H1 (cell line): ENCODE results near the gene CPXM1. TPM values are rescaled to one million over a fixed set of nuclear protein-coding genes. Genes with fewer than 3 reads are reported as not detected.

ENCODE experiments used
- CTCF ChIA-PET: fragments of 300-600 bp; sonication (Branson Sonifier 250); formaldehyde crosslinking; loops from one replicate; lab custom pipeline; 2021; ENCODE audit not compliant: partially characterized antibody; lab: Charles Lee
- POLR2A ChIA-PET: fragments of 300-600 bp; sonication (Branson Sonifier 250); formaldehyde crosslinking; loops from one replicate; lab custom pipeline; 2021; ENCODE audit warnings: inconsistent platforms; ENCODE audit not compliant: partially characterized antibody; lab: Charles Lee
- DNase-seq, 2 experiments: peaks; one replicate each; pipeline versions ENCODE4 v3.0.0 to v3.0.0-alpha.2; 2010 to 2022; ENCODE audit warnings: low spot score in 2 of 2, low read depth in 1 of 2, mixed read lengths in 1 of 2
- FAIRE-seq: peaks from 2 replicates; lab custom pipeline; 2011; peaks lifted over from hg19 to GRCh38; lab: Jason Lieb, UNC
- H2AFZ ChIP-seq: 2 replicates; pipeline ENCODE4 v1.8.1; 2012; ENCODE audit warnings: low read length, inconsistent platforms
- H2AK5ac ChIP-seq: 2 replicates; pipeline ENCODE4 v1.6.1; 2013; ENCODE audit warnings: low read depth, low read length
- H2BK120ac ChIP-seq: replicated peaks from 2 replicates; pipeline ENCODE3; 2013; ENCODE audit warnings: low read depth, low read length, inconsistent platforms
- H2BK12ac ChIP-seq: 2 replicates; pipeline ENCODE4 v1.6.1; 2013; ENCODE audit warnings: low read depth, low read length
- H2BK15ac ChIP-seq: 2 replicates; pipeline ENCODE4 v1.6.1; 2013; ENCODE audit warnings: low read length
- H2BK20ac ChIP-seq: 2 replicates; pipeline ENCODE4 v1.6.1; 2013; ENCODE audit warnings: low read length
- H2BK5ac ChIP-seq: 2 replicates; pipeline ENCODE4 v1.6.1; 2013; ENCODE audit warnings: low read depth, low read length
- H3K14ac ChIP-seq: 2 replicates; pipeline ENCODE4 v1.6.1; 2013; ENCODE audit warnings: inconsistent platforms; ENCODE audit not compliant: insufficient read length
- H3K18ac ChIP-seq: 2 replicates; pipeline ENCODE4 v1.6.1; 2013; ENCODE audit warnings: low read length; ENCODE audit errors: extremely low read depth
- H3K23ac ChIP-seq: 2 replicates; pipeline ENCODE4 v1.6.1; 2013; ENCODE audit warnings: inconsistent platforms; ENCODE audit not compliant: insufficient read length
- H3K23me2 ChIP-seq: 2 replicates; pipeline ENCODE4 v1.6.1; 2013; ENCODE audit warnings: low read depth, low read length
- H3K27ac ChIP-seq: 2 replicates; pipeline ENCODE4 v1.6.1; 2011; ENCODE audit warnings: low read depth, low read length, inconsistent platforms
- H3K27me3 ChIP-seq, 4 experiments: replicated peaks in 1 of 4; 1 replicate in 1 of 4; 2 replicates in 3 of 4; pipeline versions ENCODE4 v1.6.1 to v1.8.1; 2011 to 2013; ENCODE audit warnings: low read length in 3 of 4, mild to moderate bottlenecking in 3 of 4, inconsistent platforms in 2 of 4, mixed read lengths in 2 of 4, moderate library complexity in 1 of 4; ENCODE audit not compliant: control insufficient read depth in 3 of 4, insufficient read depth in 3 of 4; ENCODE audit errors: extremely low read depth in 1 of 4
- H3K36me3 ChIP-seq, 4 experiments: 2 replicates each; pipeline versions ENCODE4 v1.6.1 to v1.8.1; 2011 to 2013; ENCODE audit warnings: mild to moderate bottlenecking in 4 of 4, low read length in 3 of 4, moderate library complexity in 2 of 4, control low read depth in 1 of 4, inconsistent platforms in 1 of 4; ENCODE audit not compliant: insufficient read depth in 4 of 4, control insufficient read depth in 2 of 4
- H3K4ac ChIP-seq: replicated peaks from 2 replicates; pipeline ENCODE3; 2013; ENCODE audit warnings: low read length, low read depth, mixed read lengths, inconsistent platforms; ENCODE audit not compliant: insufficient read length
- H3K4me1 ChIP-seq, 4 experiments: replicated peaks in 1 of 4; 1 replicate in 1 of 4; 2 replicates in 3 of 4; pipeline versions ENCODE4 v1.6.1 to v1.8.1; 2011 to 2013; ENCODE audit warnings: low read length in 3 of 4, inconsistent platforms in 2 of 4, mixed read lengths in 1 of 4; ENCODE audit not compliant: insufficient read depth in 4 of 4, control insufficient read depth in 3 of 4
- H3K4me2 ChIP-seq, 2 experiments: 2 replicates each; pipeline versions ENCODE4 v1.6.1 to v1.8.1; 2011 to 2013; ENCODE audit warnings: low read depth in 2 of 2, low read length in 2 of 2, control low read depth in 1 of 2, inconsistent platforms in 1 of 2, mild to moderate bottlenecking in 1 of 2; ENCODE audit not compliant: insufficient read depth in 1 of 2
- H3K4me3 ChIP-seq, 4 experiments: fragments of 200-600, 300-600 bp in 1 of 4; sonication (generic), shearing (Covaris generic), sonication (Bioruptor Twin) in 1 of 4; 2 replicates each; pipeline versions ENCODE4 v1.5.1 to v1.8.1; 2011 to 2016; ENCODE audit warnings: low read length in 4 of 4, low read depth in 3 of 4, control low read depth in 2 of 4, inconsistent platforms in 2 of 4, mild to moderate bottlenecking in 2 of 4, mixed read lengths in 1 of 4, moderate library complexity in 1 of 4; ENCODE audit not compliant: insufficient read depth in 2 of 4; ENCODE audit errors: extremely low read depth in 1 of 4
- H3K56ac ChIP-seq: replicated peaks from 2 replicates; pipeline ENCODE3; 2013; ENCODE audit warnings: low read depth, mild to moderate bottlenecking, mixed read lengths, low read length, inconsistent platforms; ENCODE audit not compliant: insufficient read length
- H3K79me1 ChIP-seq: 2 replicates; pipeline ENCODE4 v1.6.1; 2013; ENCODE audit warnings: low read depth, low read length, control low read depth
- H3K79me2 ChIP-seq, 2 experiments: 2 replicates each; pipeline versions ENCODE4 v1.6.1 to v1.8.1; 2012 to 2013; ENCODE audit warnings: low read length in 2 of 2, mild to moderate bottlenecking in 2 of 2, inconsistent platforms in 1 of 2; ENCODE audit not compliant: insufficient read depth in 2 of 2, control insufficient read depth in 1 of 2
- H3K9ac ChIP-seq, 4 experiments: replicated peaks in 1 of 4; 1 replicate in 1 of 4; 2 replicates in 3 of 4; pipeline versions ENCODE4 v1.6.1 to v1.8.1; 2011 to 2013; ENCODE audit warnings: low read depth in 3 of 4, low read length in 3 of 4, control low read depth in 2 of 4, mild to moderate bottlenecking in 2 of 4, moderate library complexity in 2 of 4, inconsistent platforms in 1 of 4; ENCODE audit errors: extremely low read depth in 1 of 4
- H3K9me3 ChIP-seq, 2 experiments: 2 replicates each; pipeline versions ENCODE4 v1.6.1 to v1.8.1; 2012 to 2013; ENCODE audit warnings: mild to moderate bottlenecking in 2 of 2, moderate library complexity in 2 of 2, control low read depth in 1 of 2, inconsistent platforms in 1 of 2, low read depth in 1 of 2, low read length in 1 of 2, mixed read lengths in 1 of 2; ENCODE audit not compliant: insufficient read depth in 2 of 2
- H4K20me1 ChIP-seq, 2 experiments: replicated peaks in 1 of 2; 2 replicates each; pipeline versions ENCODE3 to v1.8.1; 2011 to 2013; ENCODE audit warnings: inconsistent platforms in 2 of 2, low read length in 2 of 2, mild to moderate bottlenecking in 1 of 2; ENCODE audit not compliant: insufficient read depth in 2 of 2, control insufficient read depth in 1 of 2
- H4K5ac ChIP-seq: 2 replicates; pipeline ENCODE4 v1.6.1; 2013; ENCODE audit warnings: low read length, low read depth, mixed read lengths, inconsistent platforms; ENCODE audit not compliant: insufficient read length
- H4K8ac ChIP-seq: 2 replicates; pipeline ENCODE4 v1.8.0; 2013; ENCODE audit warnings: mild to moderate bottlenecking, moderate library complexity, low read length, inconsistent platforms; ENCODE audit not compliant: insufficient read depth; ENCODE audit errors: extremely low read depth
- H4K91ac ChIP-seq: replicated peaks from 2 replicates; pipeline ENCODE3; 2013; ENCODE audit warnings: low read length, mixed read lengths, inconsistent platforms; ENCODE audit not compliant: insufficient read length
- BACH1 ChIP-seq: IDR thresholded peaks from 2 replicates; pipeline ENCODE4 v1.6.1; 2012; ENCODE audit warnings: low read length, improper control_type of control experiment
- CBX5 ChIP-seq: fragments of 300-800, 300-1000 bp; sonication (generic); IDR thresholded peaks from 2 replicates; pipeline ENCODE4 v1.7.1; 2016; ENCODE audit warnings: antibody characterized with exemption, low read length, low read depth
- CEBPB ChIP-seq: IDR thresholded peaks from 2 replicates; pipeline ENCODE4 v1.6.1; 2012; ENCODE audit warnings: low read depth, low read length
- CHD2 ChIP-seq: IDR thresholded peaks from 2 replicates; pipeline ENCODE4 v1.6.1; 2012; ENCODE audit warnings: low read length, improper control_type of control experiment
- GTF2F1 ChIP-seq: IDR thresholded peaks from 2 replicates; pipeline ENCODE4 v1.6.1; 2012; ENCODE audit warnings: low read depth, low read length, improper control_type of control experiment, borderline replicate concordance
- JUN ChIP-seq: IDR thresholded peaks from 2 replicates; pipeline ENCODE4 v1.6.1; 2011; ENCODE audit warnings: low read depth, mild to moderate bottlenecking, improper control_type of control experiment, low read length
- MAFK ChIP-seq: IDR thresholded peaks from 2 replicates; pipeline ENCODE4 v1.6.1; 2012; ENCODE audit warnings: low read depth, mild to moderate bottlenecking, improper control_type of control experiment, low read length
- POU5F1 ChIP-seq: IDR thresholded peaks from 2 replicates; pipeline ENCODE4 v1.6.1; 2011; ENCODE audit warnings: low read depth, mild to moderate bottlenecking, low read length, moderate library complexity
- SIN3A ChIP-seq, 2 experiments: IDR thresholded peaks in 1 of 2; conservative IDR thresholded peaks in 1 of 2; 2 replicates each; pipeline ENCODE4 v1.6.1; 2011 to 2012; ENCODE audit warnings: low read length in 2 of 2, improper control_type of control experiment in 1 of 2, low read depth in 1 of 2, mild to moderate bottlenecking in 1 of 2
- WGBS, 2 experiments: shearing (Covaris generic) in 1 of 2; methylation state at CpG; one replicate each; pipeline versions ENCODE4 v1.1.6 to v1.1.7; 2013 to 2015; ENCODE audit warnings: low lambda C conversion rate in 2 of 2, mixed read lengths in 2 of 2, inconsistent platforms in 1 of 2, low coverage in 1 of 2, missing lambda C conversion rate in 1 of 2; ENCODE audit not compliant: insufficient replicate concordance in 2 of 2, insufficient coverage in 1 of 2, insufficient read length in 1 of 2; ENCODE audit errors: extremely low coverage in 1 of 2, missing lambda C conversion rate in 1 of 2; 5-methylcytosine and 5-hydroxymethylcytosine counted together
- polyA plus RNA-seq, 7 experiments: library from polyadenylated mRNA; depleted of rRNA in 3 of 7; stranded (reverse) in 5 of 7; unstranded in 2 of 7; fragments of >200 nt in 5 of 7; fragments of 200-250 nt in 2 of 7; gene quantifications; 1 replicate in 5 of 7; 2 replicates in 1 of 7; 4 replicates in 1 of 7; pipeline versions ENCODE4 v1.2.1 to v1.2.3, GENCODE V29; 2011 to 2013; ENCODE audit warnings: missing spikeins in 2 of 7, mixed read lengths in 2 of 7
- total RNA-seq: library from RNA; stranded (reverse); fragmentation: NEBNext Ultra II Directional; extraction: Animal tissue kit (Norgen Biotek cat#: 25700); gene quantifications from 2 replicates; pipeline ENCODE4 v1.2.1, GENCODE V29; 2021

CPXM1 gene
- total and polyA plus RNA-seq, 2 of the 8 experiments (the other 6 are each of a cell fraction or from before 2014, with no cell fraction given) = 31.3 to 81.9 TPM

GRCh38 chr20:2778602-2779321 lies 21.7 kb downstream of the CPXM1 start:
- DNase-seq = no peak
- Histone ChIP-seq H2BK120ac (no peak overlapping the region), H3K36me3 (no peaks in the 10 kb centered on the region), H3K18ac (no peak overlapping the region), H4K20me1 (no peaks in the 10 kb centered on the region), H2BK5ac (no peak overlapping the region), H3K79me2 (no peaks in the 10 kb centered on the region), H3K4me2 (no peak overlapping the region), H2BK20ac (no peak overlapping the region), H3K56ac (no peak overlapping the region), H2BK15ac (no peak overlapping the region), H4K91ac (no peak overlapping the region), H3K9me3 (no peaks in the 10 kb centered on the region; a peak in 1 of 4 replicates), H2AK5ac (no peak overlapping the region), H4K5ac (no peak overlapping the region), H3K4me1 (no peaks in the 10 kb centered on the region), H3K14ac (no peak overlapping the region), H3K27me3 (no peaks in the 10 kb centered on the region), H2AFZ (no peak overlapping the region), H4K8ac (no peak overlapping the region), H3K23ac (no peak overlapping the region), H3K9ac (no peak overlapping the region), H3K4me3 (no peak overlapping the region), H3K27ac (no peak overlapping the region), H3K23me2 (no peaks in the 10 kb centered on the region; the same call in 1 of the 2 replicates), H3K79me1 (no peaks in the 10 kb centered on the region), H3K4ac (no peak overlapping the region), H2BK12ac (no peak overlapping the region)
- FAIRE-seq = no peak
- ChIA-PET POLR2A (interaction anchor here (1.2 to 1.6 kb wide), 2 partner anchors 22 to 125 kb away, joined by 3 to 6 read pairs; partner anchors contain the start of gene CPXM1), CTCF (interaction anchor here (0.6 to 3.5 kb wide), 7 partner anchors 10 to 90 kb away, joined by 3 to 18 read pairs (median 4); no protein-coding TSS in a partner anchor)
- no peak for TF ChIP-seq CBX5
- no peak for TF ChIP-seq JUN
- no peak for TF ChIP-seq MAFK
- no peak for TF ChIP-seq BACH1
- no peak for TF ChIP-seq GTF2F1
- no peak for TF ChIP-seq CEBPB
- TF ChIP-seq CHD2 = no peak
- no peak for TF ChIP-seq SIN3A (conservative IDR thresholded peaks at IDR 0.05 in 1 of 2, IDR thresholded peaks at IDR 0.05 in 1 of 2; ENCODE audit: low read depth in 1 of 2, low read length in 2 of 2)
- TF ChIP-seq POU5F1 = no peak
- WGBS, 2 experiments = 84% methylated on average over 10 of the region's 10 CpGs; no CpG with 5 or more reads in 1 of the 2 experiments
